GM18526 (cell line): ENCODE results near the gene C2CD2.

Experiments
- POLR2A ChIP-seq: IDR thresholded peaks from 3 replicates; pipeline ENCODE4 v1.6.1; 2011; ENCODE audit not compliant: insufficient read length; ENCODE audit errors: extremely low read depth

C2CD2 gene

GRCh38 chr21:41865002-41865777, 88.6 kb downstream of the C2CD2 start:
- TF ChIP-seq POLR2A: peak; percentile 38

DNA sequence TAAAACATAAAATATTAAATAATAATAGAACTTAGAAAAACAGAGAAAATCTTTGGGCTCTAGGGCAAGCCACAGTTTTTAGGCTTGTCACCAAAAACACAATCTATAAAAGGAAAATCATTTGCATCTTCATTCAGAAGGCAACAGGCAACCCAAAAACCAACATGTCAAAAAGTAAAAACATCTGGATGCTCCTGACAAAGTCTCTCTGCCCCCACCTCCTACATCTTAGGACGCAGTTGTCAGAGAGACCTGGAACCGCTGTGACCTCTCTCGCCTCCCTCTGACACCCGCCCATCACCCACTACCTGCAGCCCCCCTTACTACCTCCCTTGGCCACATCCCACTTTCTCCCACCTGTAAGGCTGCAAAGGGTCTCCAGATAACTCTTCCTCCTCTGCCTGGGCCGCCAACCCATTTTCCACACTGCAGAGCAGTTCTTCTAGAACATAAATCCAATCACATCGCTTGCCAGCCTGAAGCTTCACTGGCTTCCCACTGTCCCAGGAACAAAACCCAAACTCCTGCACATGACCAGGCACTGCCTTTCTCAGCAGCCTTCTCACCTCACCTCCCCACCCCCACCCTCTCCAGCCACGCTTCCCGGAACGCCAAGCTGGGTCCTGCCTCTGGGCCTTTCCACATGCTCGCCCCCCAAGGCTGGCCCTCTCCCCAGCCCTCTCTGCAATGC, 89.4 kb downstream of the C2CD2 start:
- TF ChIP-seq POLR2A: peak; percentile 19

DNA sequence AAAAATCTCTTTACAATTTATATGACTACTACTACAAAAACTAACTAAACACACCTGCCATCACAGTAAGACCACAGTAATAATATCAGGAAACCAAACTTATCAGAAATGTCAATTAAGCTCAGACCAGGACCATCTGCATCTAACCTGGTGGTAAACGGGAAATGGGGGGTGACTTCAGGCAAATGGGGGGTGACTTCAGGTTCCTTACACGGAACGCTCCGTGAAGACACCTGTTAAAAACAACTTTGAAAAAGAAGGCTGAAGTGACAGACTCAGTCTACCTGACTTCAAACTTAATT, 90.4 kb downstream of the C2CD2 start:
- no peak for TF ChIP-seq POLR2A

- TF ChIP-seq POLR2A: no peak
Measured at GRCh38 chr21:41861987-41862386, 91.8 kb downstream of the C2CD2 start.

GRCh38 chr21:41861255-41861654, 92.6 kb downstream of the C2CD2 start:
- TF ChIP-seq POLR2A: no peak

DNA sequence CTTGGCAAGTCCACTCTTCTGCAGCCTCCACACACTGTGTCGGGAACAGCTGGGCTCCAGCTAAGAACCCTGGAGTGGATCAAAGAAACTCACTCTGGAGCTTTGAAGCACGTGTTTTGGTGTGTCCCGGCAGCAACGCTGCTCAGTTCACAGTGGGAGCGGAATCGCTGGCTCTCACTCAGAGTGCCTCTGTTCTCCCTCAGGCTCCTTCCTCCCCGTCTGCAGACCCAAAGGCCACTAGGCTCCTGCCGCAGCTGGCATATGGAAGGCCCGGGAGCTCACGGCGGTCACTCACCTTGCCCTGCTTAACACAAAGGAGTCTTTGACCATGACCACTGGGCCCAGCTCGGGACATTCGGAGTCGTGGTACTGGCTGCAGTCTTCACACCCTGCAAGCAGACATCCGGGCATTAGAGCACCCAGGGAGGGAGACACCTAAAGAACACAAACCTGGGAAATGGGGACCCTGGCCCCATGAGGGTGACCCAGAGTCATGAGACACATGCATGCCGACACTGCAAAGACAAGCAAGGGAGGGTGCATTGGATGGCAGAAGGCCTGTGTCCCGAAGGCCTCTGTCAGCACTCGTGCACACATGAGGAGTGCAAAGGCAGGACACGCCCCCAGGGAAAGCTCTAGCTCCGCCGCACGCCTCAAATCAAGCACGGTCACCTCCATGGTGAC, 94.4 kb downstream of the C2CD2 start:
- TF ChIP-seq POLR2A: no peak

GRCh38 chr21:41858466-41859296, 95.1 kb downstream of the C2CD2 start:
- TF ChIP-seq POLR2A: no peak

GRCh38 chr21:41857771-41858300, 96.0 kb downstream of the C2CD2 start:
- TF ChIP-seq POLR2A: no peak

DNA sequence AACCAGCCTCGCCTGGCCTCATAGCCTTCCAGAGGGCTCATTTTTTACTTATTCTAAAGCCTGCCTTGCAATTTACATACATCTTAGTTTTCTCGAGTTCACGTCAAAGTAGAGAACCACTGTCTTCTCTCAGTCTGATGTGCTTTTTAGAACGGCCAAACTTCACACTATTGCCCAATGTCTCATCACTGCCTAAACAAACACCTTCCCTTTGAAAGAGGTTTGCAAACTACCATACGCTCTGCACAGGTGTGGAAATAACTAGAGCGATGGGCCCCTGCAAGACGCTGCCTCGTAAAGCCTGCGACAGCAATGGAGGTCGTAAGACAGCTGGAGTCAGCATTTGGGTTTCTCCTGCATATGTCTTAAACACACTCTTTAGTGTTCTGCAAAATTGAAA, 97.2 kb downstream of the C2CD2 start:
- TF ChIP-seq POLR2A: no peak

- TF ChIP-seq POLR2A: no peak
Measured at GRCh38 chr21:41854426-41854995, 99.3 kb downstream of the C2CD2 start.

DNA sequence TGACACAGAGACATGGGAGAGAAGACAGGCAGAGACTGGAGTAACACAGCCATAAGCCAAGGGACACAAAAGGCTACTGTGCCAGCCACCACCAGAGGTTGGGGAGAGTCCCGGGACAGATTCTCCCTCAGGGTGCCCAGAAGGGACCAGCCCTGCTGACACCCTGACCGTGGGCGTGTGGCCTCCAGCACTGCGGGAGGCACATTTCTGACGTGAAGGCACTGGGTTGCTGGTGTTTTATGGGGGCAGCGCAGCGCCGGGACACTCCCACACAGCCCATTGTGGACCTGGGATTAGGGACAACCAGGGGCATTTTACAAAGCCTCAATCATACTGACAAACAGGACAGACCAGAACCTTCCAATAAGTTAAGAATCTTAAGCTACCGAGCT, 100.9 kb downstream of the C2CD2 start:
- no peak for TF ChIP-seq POLR2A

GRCh38 chr21:41852151-41852928, 101.5 kb downstream of the C2CD2 start:
- no peak for TF ChIP-seq POLR2A

DNA sequence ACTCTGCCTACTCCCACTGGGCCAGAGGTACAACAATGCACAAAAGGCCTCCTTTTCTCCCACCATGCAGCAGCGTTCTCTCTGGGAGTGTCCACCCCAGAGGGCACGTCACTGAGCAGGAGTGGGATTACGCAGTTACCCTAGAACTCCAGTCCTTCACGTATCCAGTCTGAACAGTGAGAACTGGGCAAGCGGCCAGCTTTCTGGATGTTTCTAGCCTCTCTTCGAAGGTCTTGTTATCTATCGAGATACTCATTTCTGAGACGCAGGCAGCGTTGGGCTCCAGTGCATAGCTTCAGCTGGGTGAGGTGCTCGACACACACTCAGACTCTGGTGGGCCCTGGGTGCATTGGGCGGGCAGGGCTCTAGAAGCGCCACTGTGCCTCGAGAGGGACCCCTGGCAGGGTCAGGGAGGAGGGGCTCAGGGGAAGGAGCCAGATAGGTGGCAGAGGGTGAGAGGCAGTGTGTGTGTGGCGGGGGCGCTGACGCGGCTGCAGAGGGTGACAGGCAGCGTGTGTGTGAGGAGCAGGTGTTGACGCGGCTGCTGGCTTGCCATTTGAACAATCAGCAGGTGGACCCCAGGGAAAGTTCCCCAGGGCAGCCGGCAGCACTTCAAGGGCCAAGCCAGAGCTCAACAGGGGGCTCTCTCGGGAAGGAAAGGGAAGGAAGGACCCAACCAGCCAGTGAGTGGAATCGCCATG, 102.6 kb downstream of the C2CD2 start:
- no peak for TF ChIP-seq POLR2A
